Gastroesophageal sphincter (tissue), 4 donors: ENCODE results near the gene DCAF4L1. TPM values are rescaled to one million over a fixed set of nuclear protein-coding genes. Genes with fewer than 3 reads are reported as not detected.

ENCODE experiments used
- ATAC-seq: fragments of 150-250 bp; one replicate; pipeline ENCODE4 v1.9.1; 2016; ENCODE audit warnings: mild to moderate bottlenecking, moderate library complexity
- H3K27ac ChIP-seq, 4 donors: fragments of 200-600 bp; sonication (generic) in 3 of 4; 1 replicate in 3 of 4; 2 replicates in 1 of 4; pipeline ENCODE4 v1.5.1; 2016 to 2019
- H3K27me3 ChIP-seq: fragments of 200-600 bp; sonication (generic); one replicate; pipeline ENCODE4 v1.5.1; 2019
- H3K36me3 ChIP-seq, 2 donors: fragments of 200-600 bp; sonication (generic); one replicate each; pipeline ENCODE4 v1.5.1; 2019; ENCODE audit warnings: control low read depth in 1 of 2
- H3K4me1 ChIP-seq, 3 donors: fragments of 200-600 bp; sonication (generic); 1 replicate in 2 of 3; 2 replicates in 1 of 3; pipeline ENCODE4 v1.5.1; 2016 to 2019; ENCODE audit warnings: control low read depth in 2 of 3
- H3K4me3 ChIP-seq, 2 donors: fragments of 200-600 bp; sonication (generic); one replicate each; pipeline ENCODE4 v1.5.1; 2019; ENCODE audit warnings: mild to moderate bottlenecking in 1 of 2, moderate library complexity in 1 of 2
- H3K9me3 ChIP-seq, 3 donors: fragments of 200-600 bp; sonication (generic); one replicate each; pipeline ENCODE4 v1.5.1; 2017 to 2019; ENCODE audit warnings: control low read depth in 2 of 3
- EP300 ChIP-seq: sonication (generic); formaldehyde crosslinking; IDR thresholded peaks from one replicate; pipeline ENCODE4 v1.6.1; 2017; ENCODE audit warnings: antibody characterized with exemption, mild to moderate bottlenecking
- POLR2A ChIP-seq, 2 donors: fragments of 450-650 bp; IDR thresholded peaks; one replicate each; pipeline ENCODE4 v1.6.1; 2017; ENCODE audit warnings: antibody characterized with exemption in 2 of 2, mild to moderate bottlenecking in 2 of 2, moderate library complexity in 1 of 2
- POLR2AphosphoS5 ChIP-seq: sonication (generic); formaldehyde crosslinking; IDR thresholded peaks from one replicate; pipeline ENCODE4 v1.6.1; 2017; ENCODE audit warnings: antibody characterized with exemption
- WGBS, 2 donors: methylation state at CpG; one replicate each; pipeline ENCODE4 v1.1.5; 2018; ENCODE audit warnings: low coverage in 1 of 2; 5-methylcytosine and 5-hydroxymethylcytosine counted together
- total RNA-seq, 4 donors: library from RNA; depleted of rRNA; stranded (reverse); fragments of >200 nt; gene quantifications; one replicate each; pipeline ENCODE4 v1.1.0, GENCODE V29; 2016
- TF ChIP-seq, protein P1 (sequence below), 4 experiments: fragments of 200-600 bp in 2 of 4; fragments of 450-650 bp in 2 of 4; sonication (generic) in 1 of 4; IDR thresholded peaks; one replicate each; pipeline ENCODE4 v1.5.1; 2017 to 2019; ENCODE audit warnings: antibody characterized with exemption in 4 of 4, mild to moderate bottlenecking in 2 of 4, moderate library complexity in 2 of 4

Gene DCAF4L1
- total RNA-seq, 4 donors from 2014 or later = 0.12 to 0.47 (median 0.13) TPM; not detected in 1

DNA sequence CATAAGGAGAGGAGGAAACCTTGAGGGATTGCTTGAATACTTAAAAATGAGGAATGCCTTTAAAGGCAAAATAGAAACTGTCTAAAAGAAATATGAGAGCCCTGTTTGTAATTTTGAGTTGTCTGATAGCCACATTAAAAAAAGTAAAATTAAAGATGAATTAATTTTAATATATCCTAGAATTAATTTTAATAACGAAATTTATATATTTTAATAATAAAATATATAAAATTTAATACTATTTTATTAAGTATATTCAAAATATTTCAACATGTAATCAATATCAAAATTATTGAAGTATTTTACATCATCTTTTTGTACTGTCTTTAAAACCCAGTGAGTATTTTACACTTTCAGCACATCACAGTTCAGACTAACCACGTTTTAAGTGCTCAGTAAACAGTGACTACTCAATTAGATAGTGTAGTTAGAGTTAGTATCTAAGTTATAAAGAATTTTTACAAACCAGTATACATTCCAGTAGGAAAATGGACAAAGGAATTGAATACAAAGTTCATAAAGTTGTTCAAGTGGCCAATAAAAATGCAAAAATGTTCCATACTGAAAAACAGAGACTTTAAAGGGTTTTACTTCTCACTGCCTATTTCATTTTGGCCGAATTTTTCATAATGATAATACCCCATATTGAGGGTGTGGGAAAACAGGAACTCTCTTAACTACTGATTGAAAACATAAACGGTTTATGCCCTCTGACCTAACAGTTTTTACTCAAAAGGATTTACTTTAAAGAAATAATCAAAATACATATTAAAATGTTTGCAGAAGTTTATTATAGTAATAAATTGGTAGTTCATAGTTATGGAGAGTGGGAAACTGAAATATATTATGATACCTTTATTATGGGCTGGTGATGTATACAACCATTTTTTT lies 11.7 kb downstream of the DCAF4L1 start:
- Histone ChIP-seq H3K4me1 (peaks cover 5 to 35% (median 12%) of the 10 kb centered on the region in 3 donors), H3K9me3 (no peaks in the 10 kb centered on the region), H3K27me3 (no peaks in the 10 kb centered on the region), H3K4me3 (no peak overlapping the region), H3K27ac (no peak overlapping the region), H3K36me3 (no peaks in the 10 kb centered on the region)
- TF ChIP-seq, protein P1, sequence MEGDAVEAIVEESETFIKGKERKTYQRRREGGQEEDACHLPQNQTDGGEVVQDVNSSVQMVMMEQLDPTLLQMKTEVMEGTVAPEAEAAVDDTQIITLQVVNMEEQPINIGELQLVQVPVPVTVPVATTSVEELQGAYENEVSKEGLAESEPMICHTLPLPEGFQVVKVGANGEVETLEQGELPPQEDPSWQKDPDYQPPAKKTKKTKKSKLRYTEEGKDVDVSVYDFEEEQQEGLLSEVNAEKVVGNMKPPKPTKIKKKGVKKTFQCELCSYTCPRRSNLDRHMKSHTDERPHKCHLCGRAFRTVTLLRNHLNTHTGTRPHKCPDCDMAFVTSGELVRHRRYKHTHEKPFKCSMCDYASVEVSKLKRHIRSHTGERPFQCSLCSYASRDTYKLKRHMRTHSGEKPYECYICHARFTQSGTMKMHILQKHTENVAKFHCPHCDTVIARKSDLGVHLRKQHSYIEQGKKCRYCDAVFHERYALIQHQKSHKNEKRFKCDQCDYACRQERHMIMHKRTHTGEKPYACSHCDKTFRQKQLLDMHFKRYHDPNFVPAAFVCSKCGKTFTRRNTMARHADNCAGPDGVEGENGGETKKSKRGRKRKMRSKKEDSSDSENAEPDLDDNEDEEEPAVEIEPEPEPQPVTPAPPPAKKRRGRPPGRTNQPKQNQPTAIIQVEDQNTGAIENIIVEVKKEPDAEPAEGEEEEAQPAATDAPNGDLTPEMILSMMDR (IDR thresholded peaks at IDR 0.05) = no peak
- 77 to 80% methylated on average over 4 of the region's 4 CpGs for WGBS, 2 donors
- ATAC-seq = no peak

DNA sequence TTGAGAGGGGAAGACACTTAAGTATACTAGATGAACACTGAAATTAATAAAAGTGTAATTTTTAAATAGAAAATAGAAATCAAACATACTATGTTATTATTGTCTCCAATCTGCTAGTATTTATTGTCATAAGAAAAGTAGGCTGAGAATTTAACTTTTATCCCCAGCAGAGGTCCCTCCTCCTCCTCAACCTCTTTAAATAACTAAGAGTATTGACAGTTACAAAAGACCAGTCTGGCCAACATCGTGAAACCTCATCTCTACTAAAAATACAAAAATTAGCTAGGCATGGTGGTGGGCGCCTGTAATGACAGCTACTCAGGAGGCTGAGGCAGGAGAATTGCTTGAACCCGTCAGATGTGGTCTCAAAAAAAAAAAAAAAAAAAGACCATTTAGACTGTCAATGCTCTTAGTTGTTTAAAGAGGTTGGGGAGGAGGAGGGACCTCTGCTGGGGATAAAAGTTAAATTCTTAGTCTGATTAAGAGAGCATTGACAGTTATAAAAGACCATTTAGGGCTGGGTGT lies 13.0 kb downstream of the DCAF4L1 start:
- H3K9me3 ChIP-seq = no peaks in the 10 kb centered on the region
- no peaks in the 10 kb centered on the region for H3K36me3 ChIP-seq
- WGBS, 2 donors = 73 to 90% methylated on average over 3 of the region's 3 CpGs
- no peak overlapping the region for H3K4me3 ChIP-seq
- no peak overlapping the region for H3K27ac ChIP-seq
- peaks cover 5 to 23% (median 11%) of the 10 kb centered on the region in 3 donors for H3K4me1 ChIP-seq
- H3K27me3 ChIP-seq = no peaks in the 10 kb centered on the region
- TF ChIP-seq EP300 (no peak), POLR2AphosphoS5 (no peak), POLR2A (IDR thresholded peaks at IDR 0.05) (no peak)
- TF ChIP-seq, protein P1 (IDR thresholded peaks at IDR 0.05) = no peak
- ATAC-seq = no peak

DNA sequence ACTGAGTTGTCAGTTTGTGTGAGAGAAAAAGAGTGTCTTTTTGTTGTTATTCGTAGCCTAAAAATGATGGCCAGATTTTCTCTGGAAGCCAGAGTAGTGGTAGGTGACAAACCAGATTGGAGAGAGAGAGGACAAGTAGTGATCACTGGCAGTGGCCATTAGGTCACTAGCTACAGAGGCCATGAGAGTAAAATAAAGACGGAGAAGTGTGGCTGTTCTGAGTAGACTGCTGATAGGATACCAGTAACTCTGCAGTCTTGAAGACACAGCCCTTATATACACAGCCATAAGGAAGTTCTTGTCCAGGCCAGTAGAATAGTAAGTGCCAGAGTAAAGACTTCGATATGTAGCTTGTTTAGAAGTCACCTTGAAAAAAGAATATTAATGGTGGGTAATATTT lies 16.5 kb downstream of the DCAF4L1 start:
- no peak for ATAC-seq
- WGBS, 2 donors = 73 to 90% methylated on average over 2 to 3 of the region's 3 CpGs
- Histone ChIP-seq H3K36me3 (peaks cover 0 to 9% of the 10 kb centered on the region in 2 donors), H3K27me3 (no peaks in the 10 kb centered on the region), H3K9me3 (no peaks in the 10 kb centered on the region), H3K4me1 (no peaks in the 10 kb centered on the region), H3K27ac (no peak overlapping the region), H3K4me3 (no peak overlapping the region)
- TF ChIP-seq POLR2A (IDR thresholded peaks at IDR 0.05) (no peak), EP300 (no peak), POLR2AphosphoS5 (no peak)
- TF ChIP-seq, protein P1 (IDR thresholded peaks at IDR 0.05) = no peak

DNA sequence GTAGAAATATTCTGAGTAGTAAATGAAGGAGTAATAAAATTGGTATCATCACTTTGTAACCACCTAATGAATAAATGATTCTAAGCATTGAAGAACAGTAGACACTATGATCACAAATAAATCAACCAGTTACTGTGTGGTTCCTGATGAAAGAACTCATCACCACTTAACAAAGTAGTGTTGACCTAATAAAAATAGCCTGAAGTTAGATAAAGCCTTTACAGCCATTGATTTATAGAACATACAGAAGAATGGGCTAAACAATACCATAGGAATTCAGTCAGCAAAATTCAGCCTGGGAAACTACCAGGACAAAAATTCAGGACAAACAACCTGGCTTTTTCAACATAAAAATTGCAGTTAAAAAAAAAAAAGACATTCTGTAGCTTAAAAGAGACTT lies 17.8 kb downstream of the DCAF4L1 start:
- no peak for ATAC-seq
- Histone ChIP-seq H3K4me1 (no peaks in the 10 kb centered on the region), H3K27me3 (no peaks in the 10 kb centered on the region), H3K27ac (no peak overlapping the region), H3K36me3 (peaks cover 0 to 16% of the 10 kb centered on the region in 2 donors), H3K9me3 (no peaks in the 10 kb centered on the region), H3K4me3 (no peak overlapping the region)
- TF ChIP-seq, protein P1 (IDR thresholded peaks at IDR 0.05) = no peak
- TF ChIP-seq POLR2AphosphoS5 (no peak), EP300 (no peak), POLR2A (IDR thresholded peaks at IDR 0.05) (no peak)
